Measurements from ENCODE around the gene PDLIM3. TPM values are rescaled to one million over a fixed set of nuclear protein-coding genes. Genes with fewer than 3 reads are reported as not detected.
"Not testable (repeated sequence)": the region's sequence is repeated elsewhere in the genome, so short reads cannot be mapped to it uniquely, and the experiment has no call there.

The PDLIM3 gene
- total RNA-seq, 2 donors from 2014 or later = 5.0 to 34.9 TPM

GRCh38 chr4:185562531-185562930 lies 27.2 kb upstream of the PDLIM3 start:
- H3K4me1 ChIP-seq = no peaks in the 10 kb centered on the region
- intact Hi-C loops (cut with DNase I) = no loop called here
- no peak for DNase-seq

GRCh38 chr4:185560316-185560715 lies 25.0 kb upstream of the PDLIM3 start:
- intact Hi-C loops (cut with DNase I) = no loop called here
- H3K27ac ChIP-seq = no peak overlapping the region
- no peaks in the 10 kb centered on the region for H3K27me3 ChIP-seq
- no peaks in the 10 kb centered on the region for H3K9me3 ChIP-seq
- no peak overlapping the region for H3K9ac ChIP-seq (ENCODE audit: low read depth in 2 of 2, low read length in 2 of 2)
- no peak overlapping the region for H3K4me3 ChIP-seq
- TF ChIP-seq CTCF (IDR thresholded peaks at IDR 0.05) = no peak
- H3K36me3 ChIP-seq = no peaks in the 10 kb centered on the region
- DNase-seq = no peak
- no peaks in the 10 kb centered on the region for H3K4me1 ChIP-seq

More at GRCh38 chr4:185562531-185562930, 27.2 kb upstream of the PDLIM3 start:
- no peaks in the 10 kb centered on the region for H3K9me3 ChIP-seq
- no peak overlapping the region for H3K4me3 ChIP-seq
- no peaks in the 10 kb centered on the region for H3K36me3 ChIP-seq
- H3K27ac ChIP-seq = no peak overlapping the region
- no peaks in the 10 kb centered on the region for H3K27me3 ChIP-seq
- TF ChIP-seq CTCF (IDR thresholded peaks at IDR 0.05) = no peak
- H3K9ac ChIP-seq (ENCODE audit: low read depth in 2 of 2, low read length in 2 of 2) = no peak overlapping the region

GRCh38 chr4:185559915-185560281 lies 24.6 kb upstream of the PDLIM3 start:
- Histone ChIP-seq H3K9ac (ENCODE audit: low read depth in 2 of 2, low read length in 2 of 2) (no peak overlapping the region), H3K4me1 (no peaks in the 10 kb centered on the region), H3K4me3 (no peak overlapping the region), H3K36me3 (no peaks in the 10 kb centered on the region), H3K9me3 (no peaks in the 10 kb centered on the region), H3K27ac (no peak overlapping the region), H3K27me3 (no peaks in the 10 kb centered on the region)
- peak; percentile 63 for DNase-seq
- intact Hi-C loops (cut with DNase I) = no loop called here
- no peak for TF ChIP-seq CTCF (IDR thresholded peaks at IDR 0.05)

- H3K4me1 ChIP-seq; H3K36me3 ChIP-seq; intact Hi-C loops (cut with DNase I); H3K9ac ChIP-seq (ENCODE audit: low read depth in 2 of 2, low read length in 2 of 2); H3K4me3 ChIP-seq; H3K27ac ChIP-seq; H3K9me3 ChIP-seq; DNase-seq; H3K27me3 ChIP-seq: not testable (repeated sequence)
These were observed 24.1 kb upstream of the PDLIM3 start for GRCh38 chr4:185559251-185559914.

- H3K9me3 ChIP-seq = no peaks in the 10 kb centered on the region
- intact Hi-C loops (cut with DNase I) = no loop called here
- no peaks in the 10 kb centered on the region for H3K4me1 ChIP-seq
- no peak overlapping the region for H3K4me3 ChIP-seq
- H3K36me3 ChIP-seq = no peaks in the 10 kb centered on the region
- H3K27ac ChIP-seq = no peak overlapping the region
- TF ChIP-seq CTCF (IDR thresholded peaks at IDR 0.05) = no peak
- H3K9ac ChIP-seq (ENCODE audit: low read depth in 2 of 2, low read length in 2 of 2) = no peak overlapping the region
- DNase-seq = no peak
- H3K27me3 ChIP-seq = no peaks in the 10 kb centered on the region
These were observed 19.2 kb upstream of the PDLIM3 start for GRCh38 chr4:185554365-185555126.

- Histone ChIP-seq H3K4me3 (no peak overlapping the region), H3K27me3 (no peaks in the 10 kb centered on the region), H3K27ac (no peak overlapping the region), H3K36me3 (no peaks in the 10 kb centered on the region), H3K9ac (ENCODE audit: low read depth in 2 of 2, low read length in 2 of 2) (no peak overlapping the region), H3K9me3 (no peaks in the 10 kb centered on the region), H3K4me1 (no peaks in the 10 kb centered on the region)
- no peak for TF ChIP-seq CTCF (IDR thresholded peaks at IDR 0.05)
- DNase-seq = no peak
- intact Hi-C loops (cut with DNase I) = no loop called here
These were observed 16.9 kb upstream of the PDLIM3 start for GRCh38 chr4:185552254-185552653.

Measured in colonic mucosa (tissue), 4 donors.